GM19043 (cell line): ENCODE data around the gene OGT.
"Not testable (repeated sequence)": the region's sequence is repeated elsewhere in the genome, so short reads cannot be mapped to it uniquely, and the experiment has no call there.

Experiments used
- ATAC-seq: cut with Tn5 transposase; IDR thresholded peaks from one replicate; pipeline ENCODE4 v1.9.1; 2021; ENCODE audit warnings: low read depth; ENCODE audit not compliant: unreplicated experiment

Gene OGT

GRCh38 chrX:71532753-71533425 lies at the start of gene OGT:
OGT (plus strand) TSS chrX:71533104; CDS start chrX:71533300, 196 bp downstream.
- ATAC-seq, result peak; percentile 69

GRCh38 chrX:71487814-71488213 lies 45.1 kb upstream of the OGT start:
- ATAC-seq, result no peak

DNA sequence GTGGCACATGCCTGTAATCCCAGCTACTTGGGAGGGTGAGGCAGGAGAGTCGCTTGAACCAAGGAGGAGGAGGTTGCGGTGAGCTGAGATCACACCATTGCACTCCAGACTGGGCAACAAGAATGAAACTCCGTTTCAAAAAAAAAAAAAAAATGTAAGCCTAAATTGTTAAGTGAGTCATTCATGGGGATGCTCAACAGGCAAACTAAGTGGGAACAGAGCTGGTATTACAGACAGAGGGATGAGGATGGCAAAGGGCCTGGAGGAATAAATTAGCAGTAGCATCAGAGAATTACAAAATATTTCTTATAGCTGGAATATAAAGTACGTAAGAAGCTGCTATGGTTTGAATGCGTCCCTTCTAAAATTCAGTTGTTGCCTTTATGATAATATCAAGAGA lies 43.4 kb upstream of the OGT start:
- no peak for ATAC-seq

- ATAC-seq, result no peak
Observed at GRCh38 chrX:71492231-71493065, 40.5 kb upstream of the OGT start.

- no peak for ATAC-seq
Observed at GRCh38 chrX:71493111-71493613, 39.7 kb upstream of the OGT start.

DNA sequence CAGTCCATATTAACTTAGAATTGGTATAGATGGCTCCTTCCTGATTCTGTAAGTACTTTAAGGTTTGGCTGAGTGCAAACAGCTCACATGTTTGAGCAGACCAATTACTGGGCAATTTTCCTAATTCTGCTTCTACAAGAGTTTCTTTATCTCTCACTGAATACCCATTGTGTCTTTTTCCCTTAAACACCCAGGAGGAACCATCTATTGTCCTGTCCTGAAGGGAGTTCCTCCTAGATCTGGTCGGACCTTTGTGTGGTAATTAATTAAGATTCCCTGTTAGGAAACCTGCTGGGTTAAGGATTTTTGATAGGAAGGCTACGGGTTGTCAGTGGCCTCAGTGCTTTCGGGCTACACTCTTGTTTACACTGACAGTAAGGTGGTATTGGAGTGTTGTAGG lies 36.9 kb upstream of the OGT start:
- not testable (repeated sequence) for ATAC-seq

- ATAC-seq, result no peak
Observed at GRCh38 chrX:71496476-71496875, 36.4 kb upstream of the OGT start.

DNA sequence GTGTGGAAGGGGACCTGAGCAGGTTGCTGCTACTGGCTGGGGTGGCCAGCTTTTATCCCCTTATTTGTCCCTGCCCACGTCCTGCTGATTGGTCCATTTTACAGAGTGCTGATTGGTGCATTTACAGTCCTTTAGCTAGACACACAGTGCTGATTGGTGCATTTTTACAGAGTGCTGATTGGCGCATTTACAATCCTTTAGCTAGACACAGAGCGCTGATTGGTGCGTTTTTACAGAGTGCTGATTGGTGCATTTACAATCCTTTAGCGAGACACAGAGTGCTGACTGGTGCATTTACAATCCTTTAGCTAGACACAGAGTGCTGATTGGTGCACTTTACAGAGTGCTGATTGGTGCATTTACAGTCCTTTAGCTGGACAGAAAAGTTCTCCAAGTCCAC lies 30.8 kb upstream of the OGT start:
- ATAC-seq, result not testable (repeated sequence)

GRCh38 chrX:71504346-71504745 lies 28.6 kb upstream of the OGT start:
- ATAC-seq, result no peak

DNA sequence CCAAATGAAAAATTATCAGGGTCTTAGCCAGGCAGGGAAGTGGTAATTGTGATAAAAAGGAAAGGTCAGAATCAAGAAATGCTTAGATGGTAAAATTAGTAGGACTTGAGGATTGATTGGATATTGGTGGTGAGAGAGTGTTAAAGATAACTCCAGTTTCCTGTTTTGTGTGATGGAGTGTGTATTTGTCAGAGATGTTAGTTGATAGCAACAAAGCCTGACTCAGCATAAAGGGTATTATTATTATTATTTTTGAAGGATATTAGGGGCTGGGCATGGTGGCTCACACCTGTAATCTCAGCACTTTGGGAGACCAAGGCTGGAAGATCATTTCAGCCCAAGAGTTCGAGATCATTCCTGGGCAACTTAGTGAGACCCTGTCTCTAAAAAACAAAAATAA lies 23.6 kb upstream of the OGT start:
- ATAC-seq, result no peak

DNA sequence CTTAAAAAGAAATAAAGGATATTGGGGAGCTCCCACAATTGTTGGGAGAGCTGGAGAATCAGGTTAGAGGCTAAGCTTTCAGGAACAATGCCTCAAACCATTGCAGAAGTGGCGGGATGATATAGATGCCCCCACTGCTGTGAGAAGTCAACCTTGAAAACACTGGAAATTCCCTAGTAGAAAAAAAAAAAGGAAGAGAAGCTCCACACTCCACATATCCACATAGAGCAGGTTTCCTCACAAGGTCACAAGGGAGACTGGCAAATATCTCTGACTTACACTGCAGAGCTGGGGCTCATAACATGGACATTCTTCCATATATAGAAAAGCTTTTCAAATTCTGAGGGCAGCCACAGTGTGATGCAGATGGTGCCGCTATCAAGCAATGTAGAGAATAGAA lies 22.7 kb upstream of the OGT start:
- ATAC-seq, result no peak

GRCh38 chrX:71513731-71514130 lies 19.2 kb upstream of the OGT start:
- ATAC-seq, result not testable (repeated sequence)

DNA sequence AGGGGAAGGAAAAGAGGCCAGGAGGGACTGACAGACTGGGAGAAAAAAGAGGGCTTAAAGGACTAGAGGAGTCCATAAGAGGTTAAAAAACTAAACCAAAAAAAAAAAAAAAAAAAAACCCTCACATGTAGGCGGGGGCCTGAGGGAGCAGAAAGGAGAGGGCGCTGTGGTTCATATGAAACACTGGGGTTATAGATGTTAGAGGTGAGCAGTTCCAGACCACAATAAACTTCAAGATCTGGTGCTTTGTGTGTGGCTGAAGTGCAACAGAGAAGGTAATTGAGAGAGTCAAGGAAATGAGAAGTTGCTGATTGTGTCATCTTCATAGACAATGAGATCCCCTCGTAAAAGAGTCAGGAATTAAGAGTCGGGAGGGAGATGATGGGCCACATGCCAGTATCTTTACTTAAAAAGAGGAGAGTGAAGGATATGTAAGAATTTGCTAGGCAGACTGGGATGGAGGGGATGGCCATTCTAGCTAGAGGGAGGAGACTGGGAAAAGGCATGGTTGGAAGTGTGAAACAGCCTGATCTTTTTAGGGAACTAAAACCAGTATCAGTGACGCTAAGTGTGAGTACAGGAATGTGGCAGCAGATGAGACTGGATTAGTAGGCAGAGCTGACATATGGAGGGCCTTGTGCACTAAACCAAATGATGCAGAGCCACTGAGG lies 18.4 kb upstream of the OGT start:
- ATAC-seq, result no peak

DNA sequence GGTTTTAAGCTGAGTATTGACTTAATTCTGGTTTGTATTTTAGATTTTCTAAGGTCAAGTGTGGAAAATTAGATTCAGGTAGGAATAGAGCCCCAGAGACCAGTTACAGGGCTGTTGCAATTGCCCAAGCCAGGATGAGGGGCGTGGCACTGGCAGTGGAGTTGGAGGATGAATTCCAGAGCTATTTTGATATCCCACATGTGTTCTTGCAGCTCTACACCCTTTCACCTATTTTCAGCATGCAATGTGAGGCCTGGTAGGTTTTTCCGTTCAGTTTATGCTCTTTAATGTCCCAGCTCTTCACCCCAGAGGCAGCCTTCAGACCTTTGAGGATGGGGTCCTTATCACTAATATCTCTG lies 17.9 kb upstream of the OGT start:
- no peak for ATAC-seq

DNA sequence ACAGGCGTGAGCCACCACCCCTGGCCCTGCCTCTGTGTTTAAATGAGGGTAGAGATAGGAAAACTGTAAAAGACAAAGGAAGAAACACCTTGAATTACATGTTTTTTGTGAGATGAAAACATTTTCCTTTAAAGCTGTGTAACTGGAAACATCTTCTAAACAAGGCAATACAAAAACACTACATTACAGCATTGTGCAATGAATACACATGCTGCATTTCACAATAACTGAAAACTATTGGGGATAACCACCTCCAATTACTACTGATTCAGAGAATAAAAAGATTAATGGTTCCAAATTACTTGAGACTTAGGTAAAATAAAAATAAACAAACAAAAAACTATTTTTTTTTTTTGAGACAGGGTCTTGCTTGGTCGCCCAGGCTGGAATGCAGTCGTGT lies 7.6 kb upstream of the OGT start:
- ATAC-seq, result no peak

- peak; percentile 21 for ATAC-seq
Observed at GRCh38 chrX:71532078-71532752, 689 bp upstream of the OGT start.

- ATAC-seq, result no peak
Observed at GRCh38 chrX:71533516-71533850, 579 bp downstream of the OGT start.

GRCh38 chrX:71533851-71534561 lies 1.1 kb downstream of the OGT start:
- ATAC-seq, result no peak

- no peak for ATAC-seq
Observed at GRCh38 chrX:71534773-71535544, 2.1 kb downstream of the OGT start.

GRCh38 chrX:71536285-71536684 lies 3.4 kb downstream of the OGT start:
- no peak for ATAC-seq
